Stimulated activated CD4-positive, alpha-beta T cell treated with anti-CD3 and anti-CD28 coated beads, Interleukin-1b, Interleukin-23, amount 100 ng/mL, for 48 hours (primary cell): Measurements from ENCODE around the gene KLHL26.
A peak's percentile ranks its signal among the peaks of the same experiment; 100 is the strongest.
"Not testable (repeated sequence)": the region's sequence is repeated elsewhere in the genome, so short reads cannot be mapped to it uniquely, and the experiment has no call there.

ENCODE experiments used
- DNase-seq: peaks from one replicate; pipeline ENCODE4 v3.0.0-alpha.2; 2020

Gene KLHL26

DNA sequence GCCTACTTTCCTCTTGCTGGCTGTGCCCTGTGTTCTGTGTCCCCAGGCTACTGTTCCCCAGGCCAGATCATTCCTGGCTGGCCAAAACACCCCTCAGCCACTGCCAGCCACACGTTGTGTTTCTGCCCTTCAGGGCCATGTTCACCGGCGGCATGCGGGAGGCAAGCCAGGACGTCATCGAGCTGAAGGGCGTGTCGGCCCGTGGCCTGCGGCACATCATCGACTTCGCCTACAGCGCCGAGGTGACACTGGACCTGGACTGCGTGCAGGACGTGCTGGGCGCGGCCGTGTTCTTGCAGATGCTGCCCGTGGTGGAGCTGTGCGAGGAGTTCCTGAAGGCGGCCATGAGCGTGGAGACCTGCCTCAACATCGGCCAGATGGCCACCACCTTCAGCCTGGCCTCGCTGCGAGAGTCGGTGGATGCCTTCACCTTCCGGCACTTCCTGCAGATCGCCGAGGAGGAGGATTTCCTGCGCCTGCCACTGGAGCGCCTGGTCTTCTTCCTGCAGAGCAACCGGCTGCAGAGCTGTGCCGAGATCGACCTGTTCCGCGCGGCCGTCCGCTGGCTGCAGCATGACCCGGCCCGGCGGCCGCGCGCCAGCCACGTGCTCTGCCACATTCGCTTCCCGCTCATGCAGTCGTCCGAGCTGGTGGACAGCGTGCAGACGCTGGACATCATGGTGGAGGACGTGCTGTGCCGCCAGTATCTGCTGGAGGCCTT lies 30.9 kb downstream of the KLHL26 start:
- DNase-seq, result no peak

DNA sequence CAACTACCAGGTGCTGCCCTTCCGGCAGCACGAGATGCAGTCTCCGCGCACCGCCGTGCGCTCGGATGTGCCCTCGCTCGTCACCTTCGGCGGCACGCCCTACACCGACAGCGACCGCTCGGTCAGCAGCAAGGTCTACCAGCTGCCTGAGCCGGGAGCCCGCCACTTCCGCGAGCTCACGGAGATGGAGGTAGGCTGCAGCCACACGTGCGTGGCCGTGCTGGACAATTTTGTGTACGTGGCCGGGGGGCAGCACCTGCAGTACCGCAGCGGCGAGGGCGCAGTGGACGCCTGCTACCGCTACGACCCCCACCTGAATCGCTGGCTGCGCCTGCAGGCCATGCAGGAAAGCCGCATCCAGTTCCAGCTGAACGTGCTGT lies 31.4 kb downstream of the KLHL26 start:
- no peak for DNase-seq

DNA sequence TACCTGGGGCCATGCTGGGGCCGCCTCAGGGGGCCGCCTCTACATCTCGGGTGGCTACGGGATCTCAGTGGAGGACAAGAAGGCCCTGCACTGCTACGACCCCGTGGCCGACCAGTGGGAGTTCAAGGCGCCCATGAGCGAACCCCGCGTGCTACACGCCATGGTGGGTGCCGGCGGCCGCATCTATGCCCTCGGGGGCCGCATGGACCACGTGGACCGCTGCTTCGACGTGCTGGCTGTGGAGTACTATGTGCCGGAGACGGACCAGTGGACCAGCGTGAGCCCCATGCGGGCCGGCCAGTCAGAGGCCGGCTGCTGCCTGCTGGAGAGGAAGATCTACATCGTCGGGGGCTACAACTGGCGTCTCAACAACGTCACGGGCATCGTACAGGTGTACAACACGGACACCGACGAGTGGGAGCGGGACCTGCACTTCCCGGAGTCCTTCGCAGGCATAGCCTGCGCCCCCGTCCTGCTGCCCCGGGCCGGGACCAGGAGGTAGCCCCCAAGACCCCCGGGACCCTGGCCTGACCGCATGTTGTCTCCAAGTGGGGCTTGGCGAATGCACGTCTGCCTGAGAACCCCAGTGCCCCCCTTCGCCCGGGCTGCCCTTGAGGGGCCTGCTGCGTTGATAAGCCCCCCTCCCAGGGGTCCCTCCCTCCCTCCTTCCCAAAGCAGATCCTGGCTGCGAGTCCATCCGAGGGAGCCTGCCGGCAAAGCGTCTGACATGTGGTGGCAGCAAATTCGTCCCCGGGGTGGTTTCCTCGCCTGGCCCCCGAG lies 32.1 kb downstream of the KLHL26 start:
- DNase-seq, result no peak

DNA sequence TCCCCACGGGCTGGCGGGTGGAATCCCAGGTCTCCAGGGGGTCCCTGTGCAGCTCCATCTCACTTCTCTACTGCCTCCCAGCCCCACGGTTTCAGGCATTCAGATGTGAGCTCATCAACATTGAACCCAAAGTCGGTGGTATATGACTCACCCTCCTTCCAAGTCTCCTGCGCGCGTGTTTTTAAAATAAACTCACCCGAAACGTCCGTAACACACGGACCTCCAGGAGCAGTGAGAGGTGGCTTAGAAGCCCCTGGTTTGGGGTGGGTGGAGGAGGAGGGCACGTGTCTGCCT lies 32.6 kb downstream of the KLHL26 start:
- no peak for DNase-seq

DNA sequence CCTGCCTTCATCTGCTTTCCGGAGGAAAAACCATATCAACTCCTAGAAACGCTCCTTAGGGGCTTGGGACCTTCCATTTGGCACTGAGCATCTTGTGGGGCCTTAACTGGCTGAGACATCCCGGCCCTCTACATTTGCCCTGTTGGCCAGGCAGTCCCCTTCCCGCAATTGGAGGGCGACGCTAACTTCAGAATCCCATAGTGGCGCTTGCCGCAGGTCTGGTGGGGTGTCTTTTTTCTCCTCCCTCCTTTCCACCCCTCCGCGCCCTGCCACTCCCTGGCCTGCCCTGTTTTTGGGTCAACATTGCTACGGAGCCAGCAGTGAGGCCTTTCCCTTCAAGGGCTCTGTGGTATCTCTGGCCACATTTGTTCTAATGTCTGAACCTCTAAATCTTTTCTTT lies 33.1 kb downstream of the KLHL26 start:
- DNase-seq, result no peak

DNA sequence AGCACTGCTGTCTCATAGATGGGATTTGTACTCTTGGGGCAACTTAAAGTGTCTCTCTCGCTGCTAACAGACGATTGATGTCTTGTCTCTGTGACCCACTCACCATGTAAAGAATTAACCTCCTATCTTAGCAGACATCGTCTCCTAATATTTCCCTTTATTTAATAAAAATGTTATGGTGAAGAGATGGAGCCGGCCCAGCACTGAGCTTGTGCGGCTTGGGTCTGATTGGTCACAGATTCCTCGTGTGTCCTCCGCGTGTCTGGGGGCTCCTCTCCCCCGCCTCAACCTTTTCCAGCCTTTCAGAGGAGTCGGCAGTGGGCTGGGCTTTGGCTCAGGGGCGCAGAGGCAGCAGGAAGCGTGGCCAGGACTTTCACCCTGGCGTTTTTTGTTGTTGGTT lies 33.5 kb downstream of the KLHL26 start:
- no peak for DNase-seq

DNA sequence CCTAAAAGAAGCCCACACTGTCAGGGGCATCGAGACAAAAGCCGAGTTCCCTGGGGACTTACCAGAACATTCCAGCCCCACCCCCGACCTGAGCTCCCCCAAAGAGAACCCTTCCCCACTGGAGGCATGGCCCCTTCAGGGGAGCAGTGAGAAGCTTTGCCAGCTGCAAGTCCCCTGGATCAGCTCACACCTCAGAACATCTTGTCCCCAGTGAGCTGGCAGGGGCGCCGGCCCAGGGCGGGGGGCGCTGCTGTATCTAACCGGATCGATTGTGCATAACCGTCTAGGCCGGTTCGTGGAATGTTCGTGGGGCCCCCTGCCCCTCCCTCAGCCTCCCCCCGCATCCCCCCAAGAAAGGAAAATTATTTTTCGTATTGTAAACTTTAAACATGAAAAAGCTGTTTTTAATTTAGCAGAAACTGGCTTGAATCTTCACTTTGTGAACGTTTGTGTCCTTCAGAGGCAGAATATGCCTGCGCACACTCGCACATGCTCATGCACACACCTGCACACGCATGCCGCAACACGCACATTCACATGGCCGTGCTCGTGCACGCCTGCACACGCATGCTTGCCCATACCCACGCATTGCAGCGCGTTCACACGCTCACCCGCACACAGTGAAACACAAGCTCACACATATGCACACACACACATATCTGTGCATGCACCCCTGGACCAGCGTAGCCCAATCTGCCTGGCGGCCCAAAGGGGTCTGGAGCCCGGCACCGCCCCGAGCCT lies 34.6 kb downstream of the KLHL26 start:
- no peak for DNase-seq

DNA sequence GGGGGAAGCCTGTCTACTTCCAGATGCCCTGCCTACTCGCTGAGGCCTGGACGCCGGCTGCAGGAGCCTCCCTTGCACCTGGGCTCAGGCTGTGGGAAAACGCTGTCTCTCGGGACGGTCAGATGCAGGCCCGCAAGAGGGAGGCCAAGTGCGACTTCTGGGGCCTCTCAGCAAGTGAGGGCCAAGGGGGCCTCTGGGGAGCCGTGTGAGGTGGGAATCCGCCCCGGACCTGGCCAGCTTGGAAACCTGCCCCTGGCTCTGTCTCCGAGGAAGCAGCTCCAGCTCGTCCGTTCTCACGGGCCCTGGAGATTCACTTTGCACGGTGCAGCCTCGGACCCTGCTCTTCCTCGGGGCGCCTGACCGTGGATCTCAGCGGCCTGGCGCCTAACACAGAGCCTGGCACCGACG lies 35.2 kb downstream of the KLHL26 start:
- no peak for DNase-seq

DNA sequence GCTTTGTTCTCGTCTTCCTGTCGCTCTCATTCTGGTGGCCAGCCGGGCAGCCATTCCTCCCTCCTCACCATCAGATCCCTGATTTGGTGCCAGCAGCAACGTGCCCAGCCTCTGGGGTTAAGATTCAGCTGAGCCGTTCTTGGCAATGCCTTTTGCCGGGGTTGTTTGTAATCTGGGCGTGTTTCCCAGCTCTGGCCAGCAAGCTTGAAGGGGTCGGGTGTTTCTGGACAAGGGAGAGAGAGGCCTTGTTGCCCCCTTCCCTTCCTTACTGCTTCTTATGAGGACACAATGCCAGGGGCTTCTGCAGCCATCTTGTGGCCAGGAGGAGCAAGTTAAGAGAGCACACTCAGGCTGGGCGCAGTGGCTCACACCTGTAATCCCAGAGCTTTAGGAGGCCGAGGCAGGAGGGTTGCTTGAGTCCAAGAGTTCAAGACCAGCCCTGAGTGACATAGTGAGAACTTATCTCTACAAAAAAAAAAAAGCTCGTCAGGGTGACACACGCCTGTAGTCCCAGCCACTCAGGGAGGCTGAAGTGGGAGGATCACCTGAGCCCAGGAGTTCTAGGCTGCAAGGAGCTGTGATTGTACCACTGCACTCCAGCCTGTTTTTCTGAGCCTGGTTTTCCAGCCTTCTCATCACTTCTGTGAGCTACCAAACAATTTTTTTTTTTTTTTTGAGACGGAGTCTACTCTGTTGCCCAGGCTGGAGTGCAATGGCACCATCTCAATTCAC lies 35.9 kb downstream of the KLHL26 start:
- no peak for DNase-seq

DNA sequence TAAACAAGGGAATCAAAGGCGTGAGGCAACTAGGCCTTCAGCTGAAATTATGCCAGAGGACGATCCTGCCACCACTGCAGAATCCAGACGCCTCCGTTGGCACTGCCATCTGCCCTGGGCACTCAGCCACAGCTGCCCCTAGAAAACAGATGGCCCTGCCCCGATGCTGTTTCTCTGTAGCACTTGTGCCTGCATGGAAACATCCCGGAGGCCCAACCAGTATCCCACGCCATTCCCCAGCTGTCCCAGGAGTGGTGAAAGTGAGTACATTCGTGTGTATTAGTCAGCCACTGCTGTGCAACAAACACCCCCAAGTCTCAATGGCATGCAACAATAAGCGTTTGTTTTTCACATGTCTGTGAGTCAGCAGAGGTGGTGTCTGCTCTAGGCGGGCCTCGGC lies 37.8 kb downstream of the KLHL26 start:
- no peak for DNase-seq

DNA sequence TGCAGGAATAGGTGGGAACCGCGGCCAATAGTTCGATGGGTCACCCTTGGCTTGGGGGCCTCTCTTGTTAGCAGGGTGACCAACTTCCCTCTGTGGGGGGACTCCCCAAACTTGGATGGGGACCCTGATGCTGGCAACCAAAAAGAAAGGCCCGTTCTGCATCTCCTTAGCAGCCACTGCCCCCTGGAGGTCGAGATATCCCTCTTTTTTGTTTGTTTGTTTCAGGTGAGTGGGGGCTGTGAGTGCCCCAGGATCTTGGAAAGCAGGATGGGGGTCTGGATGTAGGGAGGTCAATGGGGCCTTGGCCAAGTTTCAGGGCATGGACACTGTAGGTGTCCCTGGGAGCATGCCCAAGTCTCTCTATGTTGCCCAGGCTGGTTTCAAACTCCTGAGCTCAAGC lies 39.0 kb downstream of the KLHL26 start:
- no peak for DNase-seq

DNA sequence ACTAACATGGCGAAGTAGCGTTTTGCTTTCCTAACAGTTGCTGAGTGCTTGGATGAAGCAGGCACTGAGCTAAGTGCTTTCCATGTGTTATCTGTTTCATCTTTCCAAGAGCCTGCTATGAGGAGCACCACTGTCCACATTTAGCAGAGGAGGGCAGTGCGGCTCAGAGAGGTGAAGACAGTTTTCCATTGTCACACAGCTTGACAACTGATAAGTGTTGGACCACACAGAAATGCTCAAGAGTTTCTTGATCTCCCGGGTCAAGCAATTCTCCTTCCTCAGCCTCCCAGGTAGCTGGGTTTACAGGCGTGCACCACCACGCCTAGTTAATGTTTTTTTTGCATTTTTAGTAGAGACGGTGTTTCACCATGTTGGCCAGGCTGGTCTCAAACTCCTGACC lies 39.9 kb downstream of the KLHL26 start:
- DNase-seq, result no peak

DNA sequence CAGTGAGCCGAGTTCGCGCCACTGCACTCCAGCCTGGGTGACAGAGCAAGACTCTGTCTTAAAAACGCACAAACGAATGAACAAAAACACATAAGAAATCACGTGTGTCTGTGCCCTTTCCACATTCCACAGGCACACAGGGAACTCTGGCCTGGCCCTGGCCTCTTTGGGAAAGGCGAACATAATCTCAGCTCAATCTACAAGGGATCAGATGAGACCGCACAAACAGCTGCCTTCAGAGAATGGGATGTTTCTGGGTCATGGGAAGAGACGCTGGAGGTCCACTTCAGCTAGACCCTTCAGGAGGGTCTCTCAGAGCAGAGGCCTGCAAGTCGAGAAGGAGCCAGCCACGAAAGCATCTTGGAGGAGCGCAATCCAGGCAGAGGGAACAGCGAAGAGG lies 40.3 kb downstream of the KLHL26 start:
- DNase-seq, result no peak

DNA sequence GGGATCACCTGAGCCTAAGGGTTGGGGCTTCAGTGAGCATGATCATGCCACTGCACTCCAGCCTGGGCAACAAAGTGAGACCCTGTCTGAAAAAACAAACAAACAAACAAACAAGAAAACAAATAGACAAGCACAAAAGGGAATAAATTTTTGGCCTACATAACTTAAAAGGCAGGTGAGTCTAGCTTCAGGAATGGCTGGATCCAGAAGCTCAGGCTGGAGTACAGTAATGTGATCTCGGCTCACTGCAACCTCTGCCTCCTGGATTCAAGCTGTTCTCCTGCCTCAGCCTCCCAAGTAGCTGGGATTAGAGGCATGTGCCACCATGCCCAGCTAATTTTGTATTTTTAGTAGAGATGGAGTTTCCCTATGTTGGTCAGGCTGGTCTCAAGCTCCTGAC lies 43.3 kb downstream of the KLHL26 start:
- not testable (repeated sequence) for DNase-seq

DNA sequence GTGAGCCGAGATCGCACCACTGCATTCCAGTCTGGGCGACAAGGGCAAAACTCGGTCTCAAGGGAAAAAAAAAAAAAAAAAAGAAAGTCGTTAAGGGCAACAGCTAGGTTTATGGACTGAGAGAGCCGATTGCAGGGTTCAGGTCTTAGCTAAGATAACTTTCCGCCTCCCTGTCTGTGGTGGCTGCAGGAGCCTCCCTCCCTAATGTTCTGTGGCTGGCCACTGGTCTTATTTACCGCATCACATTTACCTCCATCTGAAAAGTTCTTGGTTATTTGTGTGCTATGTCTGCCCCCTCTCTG lies 45.9 kb downstream of the KLHL26 start:
- DNase-seq, result no peak

DNA sequence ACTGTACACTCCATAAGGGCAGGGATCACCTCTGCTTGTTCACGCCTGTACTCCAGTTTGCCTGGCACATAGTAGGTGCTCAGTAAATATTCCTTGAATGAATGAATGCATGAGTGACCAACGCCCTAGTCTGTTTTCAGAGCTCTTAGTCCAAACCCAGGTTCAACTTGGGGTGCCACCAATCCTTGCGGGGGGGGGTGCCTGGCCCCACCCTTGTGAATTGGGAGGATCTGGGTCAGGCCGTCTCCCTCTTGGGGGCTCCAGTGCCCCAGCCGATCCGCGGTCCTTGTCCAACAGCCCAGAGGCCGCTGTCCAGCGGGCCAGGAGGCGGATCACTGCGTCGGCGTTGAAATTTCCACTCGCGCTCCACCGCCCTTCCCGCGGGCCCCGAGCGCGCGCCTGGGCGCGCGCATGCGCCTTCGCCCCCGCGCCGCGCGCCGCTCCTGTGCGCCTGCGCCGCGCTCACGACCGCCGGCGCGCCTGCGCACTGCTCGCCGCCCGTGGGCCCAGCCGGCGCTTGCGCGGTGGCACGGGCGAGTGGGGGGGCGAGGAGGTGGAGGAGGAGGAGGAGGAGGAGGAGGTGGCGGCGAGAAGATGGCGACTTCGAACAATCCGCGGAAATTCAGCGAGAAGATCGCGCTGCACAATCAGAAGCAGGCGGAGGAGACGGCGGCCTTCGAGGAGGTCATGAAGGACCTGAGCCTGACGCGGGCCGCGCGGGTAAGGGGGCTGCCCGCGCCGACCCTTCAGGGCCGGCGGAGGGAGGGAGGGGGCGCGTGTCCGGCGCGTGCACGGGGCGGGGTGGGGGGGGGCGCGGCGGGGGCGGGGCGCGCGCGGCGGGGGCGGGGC lies 46.5 kb downstream of the KLHL26 start, which contains the start of gene CRTC1:
Gene CRTC1 (plus strand): TSS at position 572 of the 849 bp plus-strand sequence. CDS start 23 bp downstream, at position 595.
- DNase-seq, result peak; percentile 92

DNA sequence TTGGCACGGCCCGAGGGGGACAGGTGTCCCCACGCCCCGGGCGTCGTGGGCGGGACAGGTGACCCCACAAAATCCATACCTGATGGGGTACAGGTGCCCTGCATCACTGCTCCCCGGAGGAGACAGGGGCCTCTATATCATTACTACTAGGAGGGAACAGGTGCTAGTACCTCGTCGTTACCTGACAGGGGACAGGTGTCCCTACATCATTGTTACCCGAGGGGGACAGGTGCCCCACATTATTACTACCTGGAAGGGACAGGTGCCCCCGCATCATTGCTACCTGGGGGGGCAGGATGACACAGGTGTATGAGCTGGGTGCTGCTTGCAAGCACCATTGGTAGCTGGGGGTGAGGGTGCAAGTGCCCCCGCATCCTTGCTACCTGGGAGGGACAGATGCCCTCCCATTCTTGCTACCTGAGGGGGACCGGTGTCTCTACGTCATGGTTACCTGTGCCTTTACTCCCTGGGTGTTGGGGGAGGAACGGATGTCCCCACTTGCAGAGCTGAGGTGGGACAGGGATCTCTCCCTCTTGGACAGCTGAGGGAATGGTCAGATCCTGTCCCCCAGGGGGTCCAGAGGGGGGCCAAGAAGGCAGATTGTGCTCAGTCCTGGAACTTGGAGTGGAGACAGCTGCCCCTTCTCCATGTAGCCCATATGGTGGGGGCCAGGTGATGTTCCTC lies 47.3 kb downstream of the KLHL26 start:
- no peak for DNase-seq

DNA sequence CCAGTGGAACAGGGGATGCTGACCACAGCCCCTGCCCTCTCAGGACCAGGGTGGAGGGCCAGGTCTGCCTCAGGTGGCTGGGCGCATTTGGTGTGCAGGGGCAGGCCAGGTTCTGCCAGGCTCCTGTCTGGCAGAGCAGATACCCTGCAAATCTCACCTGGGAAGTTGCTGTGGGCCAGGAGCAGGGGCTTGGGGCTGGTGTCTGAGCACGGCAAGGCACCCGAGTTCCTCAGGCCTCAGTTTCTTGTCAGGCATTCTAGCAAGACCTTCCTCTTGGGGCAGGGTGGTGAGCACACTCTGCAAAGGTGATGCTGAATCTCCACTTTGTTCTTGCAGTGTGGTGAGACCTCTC lies 47.8 kb downstream of the KLHL26 start:
- no peak for DNase-seq

DNA sequence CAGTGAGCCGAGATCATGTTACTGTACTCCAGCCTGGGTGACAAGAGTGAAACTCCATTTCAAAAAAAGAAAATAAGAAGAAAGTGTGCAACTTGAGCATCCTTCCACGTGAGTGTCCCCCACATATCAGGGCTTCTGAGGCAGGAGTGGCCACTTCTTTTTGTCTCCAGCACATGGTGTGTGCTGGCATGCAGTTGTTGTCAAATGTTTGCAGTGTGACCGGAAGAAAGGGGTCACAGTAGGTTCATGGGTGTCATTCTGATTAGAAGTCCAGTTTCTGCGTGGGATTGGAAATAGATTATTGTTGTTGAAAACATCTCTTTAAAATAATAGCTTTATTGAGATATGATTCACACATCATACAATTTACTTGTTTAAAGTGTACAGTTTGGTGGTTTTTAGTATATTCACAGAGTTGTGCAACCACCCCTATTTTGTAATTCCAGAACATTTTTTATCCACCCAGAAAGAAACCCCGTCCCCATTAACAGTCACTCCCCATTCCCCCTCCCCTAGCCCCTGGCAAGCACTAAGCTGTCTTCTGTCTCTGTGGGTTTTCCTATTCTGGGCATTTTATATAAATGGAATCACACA lies 48.9 kb downstream of the KLHL26 start:
- no peak for DNase-seq

DNA sequence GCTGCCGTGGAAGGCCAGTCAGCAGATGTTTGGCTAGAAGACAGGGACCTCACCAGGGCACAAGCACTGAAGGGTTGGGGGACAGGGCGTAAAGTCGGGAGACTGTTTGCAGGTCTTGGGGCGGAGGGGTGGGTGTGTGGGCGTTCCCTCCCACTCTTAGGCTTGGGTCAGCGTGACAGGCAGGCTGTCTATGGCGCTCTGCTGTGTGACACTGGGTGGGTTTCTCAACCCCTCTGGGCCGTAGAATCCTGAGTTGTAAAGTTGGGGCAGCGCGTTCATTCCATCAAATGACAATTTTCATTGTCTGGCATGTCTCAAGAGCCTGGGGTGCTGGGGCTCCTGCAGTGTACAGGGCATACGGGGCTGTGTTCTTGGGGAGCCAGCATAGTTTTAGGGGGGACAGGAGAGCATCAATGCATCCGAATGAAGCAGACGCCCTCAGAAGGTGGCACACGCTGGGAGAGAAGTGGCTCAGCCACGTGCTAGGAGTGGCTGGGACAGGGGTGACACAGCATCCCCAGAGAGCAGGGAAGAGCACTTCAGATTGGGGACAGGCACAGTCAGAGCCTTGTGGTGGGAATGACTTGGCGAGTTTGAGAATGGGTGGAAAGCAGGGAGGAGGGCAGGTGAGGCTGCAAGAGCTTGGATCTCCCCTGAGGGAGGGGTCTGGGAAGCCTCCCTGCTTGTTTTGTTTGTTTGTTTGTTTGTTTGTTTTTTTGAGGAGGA lies 51.1 kb downstream of the KLHL26 start:
- no peak for DNase-seq

DNA sequence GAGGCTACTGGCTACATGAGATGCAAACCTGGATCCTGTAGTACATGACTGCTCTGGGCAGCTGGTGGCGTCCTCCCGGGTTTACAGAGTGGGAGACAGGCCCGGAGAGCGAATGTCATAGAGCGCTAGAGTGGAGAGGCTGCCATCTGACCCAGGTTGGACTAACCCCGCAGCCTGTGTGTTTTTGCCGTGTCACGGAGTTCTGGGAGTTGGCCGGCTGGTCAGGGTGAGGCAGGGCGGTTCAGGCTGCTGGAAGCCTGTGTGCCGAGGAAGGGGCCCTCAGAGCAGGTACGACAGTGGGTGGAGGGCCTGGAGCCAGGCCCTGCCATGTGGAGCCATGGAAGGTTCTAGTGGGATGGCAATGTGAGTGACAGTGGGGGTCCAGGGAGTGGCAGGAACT lies 59.2 kb downstream of the KLHL26 start:
- no peak for DNase-seq
